Prostate gland (tissue), 2 donors: ENCODE results near the gene PRR14L.
A peak's percentile ranks its signal among the peaks of the same experiment; 100 is the strongest.

Experiments
- POLR2A ChIP-seq: fragments of 450-650 bp; IDR thresholded peaks from one replicate; pipeline ENCODE4 v1.6.1; 2016; ENCODE audit warnings: antibody characterized with exemption, mild to moderate bottlenecking
- POLR2AphosphoS5 ChIP-seq: sonication (generic); formaldehyde crosslinking; IDR thresholded peaks from one replicate; pipeline ENCODE4 v1.6.1; 2017; ENCODE audit warnings: antibody characterized with exemption
- TF ChIP-seq, protein P1 (sequence below), 4 experiments: fragments of 200-600 bp in 2 of 4; fragments of 450-650 bp in 2 of 4; sonication (generic) in 2 of 4; IDR thresholded peaks; 1 replicate in 3 of 4; 2 replicates in 1 of 4; pipeline ENCODE4 v1.5.1; 2016 to 2019; ENCODE audit warnings: antibody characterized with exemption in 4 of 4, mild to moderate bottlenecking in 2 of 4, moderate library complexity in 2 of 4

GRCh38 chr22:31635638-31636306, 114.2 kb downstream of the PRR14L start:
- TF ChIP-seq, protein P1, sequence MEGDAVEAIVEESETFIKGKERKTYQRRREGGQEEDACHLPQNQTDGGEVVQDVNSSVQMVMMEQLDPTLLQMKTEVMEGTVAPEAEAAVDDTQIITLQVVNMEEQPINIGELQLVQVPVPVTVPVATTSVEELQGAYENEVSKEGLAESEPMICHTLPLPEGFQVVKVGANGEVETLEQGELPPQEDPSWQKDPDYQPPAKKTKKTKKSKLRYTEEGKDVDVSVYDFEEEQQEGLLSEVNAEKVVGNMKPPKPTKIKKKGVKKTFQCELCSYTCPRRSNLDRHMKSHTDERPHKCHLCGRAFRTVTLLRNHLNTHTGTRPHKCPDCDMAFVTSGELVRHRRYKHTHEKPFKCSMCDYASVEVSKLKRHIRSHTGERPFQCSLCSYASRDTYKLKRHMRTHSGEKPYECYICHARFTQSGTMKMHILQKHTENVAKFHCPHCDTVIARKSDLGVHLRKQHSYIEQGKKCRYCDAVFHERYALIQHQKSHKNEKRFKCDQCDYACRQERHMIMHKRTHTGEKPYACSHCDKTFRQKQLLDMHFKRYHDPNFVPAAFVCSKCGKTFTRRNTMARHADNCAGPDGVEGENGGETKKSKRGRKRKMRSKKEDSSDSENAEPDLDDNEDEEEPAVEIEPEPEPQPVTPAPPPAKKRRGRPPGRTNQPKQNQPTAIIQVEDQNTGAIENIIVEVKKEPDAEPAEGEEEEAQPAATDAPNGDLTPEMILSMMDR (IDR thresholded peaks at IDR 0.05), result no peak
- TF ChIP-seq POLR2A, result no peak
- TF ChIP-seq POLR2AphosphoS5, result peak; percentile 36
